Right atrium auricular region (tissue), 2 donors: Measurements from ENCODE around the gene FBXO31. TPM values are rescaled to one million over a fixed set of nuclear protein-coding genes. Genes with fewer than 3 reads are reported as not detected.
"Not testable (repeated sequence)": the region's sequence is repeated elsewhere in the genome, so short reads cannot be mapped to it uniquely, and the experiment has no call there.

ENCODE experiments used
- DNase-seq: peaks from one replicate; pipeline ENCODE4 v3.0.0-alpha.2; 2019; ENCODE audit warnings: low spot score
- H3K27ac ChIP-seq, 2 donors: fragments of 200-600 bp; sonication (generic); 1 replicate in 1 of 2; 2 replicates in 1 of 2; pipeline ENCODE4 v1.5.1; 2016 to 2019
- H3K27me3 ChIP-seq, 2 donors: fragments of 200-600 bp; sonication (generic); one replicate each; pipeline versions ENCODE4 v1.5.1 to v1.6.0; 2017 to 2019
- H3K36me3 ChIP-seq: fragments of 200-600 bp; sonication (generic); one replicate; pipeline ENCODE4 v1.5.1; 2016
- H3K4me1 ChIP-seq, 2 donors: fragments of 200-600 bp; sonication (generic); one replicate each; pipeline versions ENCODE4 v1.5.1 to v1.6.0; 2017 to 2019
- H3K4me3 ChIP-seq, 2 donors: fragments of 200-600 bp; sonication (generic); 1 replicate in 1 of 2; 2 replicates in 1 of 2; pipeline ENCODE4 v1.5.1; 2017 to 2019; ENCODE audit warnings: mild to moderate bottlenecking in 1 of 2, moderate library complexity in 1 of 2
- H3K9me3 ChIP-seq, 2 donors: fragments of 200-600 bp; sonication (generic); one replicate each; pipeline ENCODE4 v1.5.1; 2019
- CTCF ChIP-seq, 2 donors: fragments of 200-600 bp; sonication (generic); IDR thresholded peaks; one replicate each; pipeline ENCODE4 v1.5.1; 2019; ENCODE audit warnings: antibody characterized with exemption in 2 of 2
- total RNA-seq, 2 donors: library from RNA; depleted of rRNA; stranded (reverse); fragments of >200 nt; gene quantifications; one replicate each; pipeline ENCODE4 v1.1.0, GENCODE V29; 2016

FBXO31 gene
- total RNA-seq, 2 donors from 2014 or later, result 39.3 to 53.1 TPM

GRCh38 chr16:87342978-87343752 lies 40.4 kb downstream of the FBXO31 start:
- TF ChIP-seq CTCF (IDR thresholded peaks at IDR 0.05), result no peak
- no peaks in the 10 kb centered on the region for H3K27me3 ChIP-seq
- no peak overlapping the region for H3K27ac ChIP-seq
- DNase-seq, result no peak
- H3K4me1 ChIP-seq, result peaks cover 0 to 23% of the 10 kb centered on the region in 2 donors
- H3K9me3 ChIP-seq, result no peaks in the 10 kb centered on the region
- H3K36me3 ChIP-seq, result peaks cover 70% of the 10 kb centered on the region
- H3K4me3 ChIP-seq, result no peak overlapping the region

DNA sequence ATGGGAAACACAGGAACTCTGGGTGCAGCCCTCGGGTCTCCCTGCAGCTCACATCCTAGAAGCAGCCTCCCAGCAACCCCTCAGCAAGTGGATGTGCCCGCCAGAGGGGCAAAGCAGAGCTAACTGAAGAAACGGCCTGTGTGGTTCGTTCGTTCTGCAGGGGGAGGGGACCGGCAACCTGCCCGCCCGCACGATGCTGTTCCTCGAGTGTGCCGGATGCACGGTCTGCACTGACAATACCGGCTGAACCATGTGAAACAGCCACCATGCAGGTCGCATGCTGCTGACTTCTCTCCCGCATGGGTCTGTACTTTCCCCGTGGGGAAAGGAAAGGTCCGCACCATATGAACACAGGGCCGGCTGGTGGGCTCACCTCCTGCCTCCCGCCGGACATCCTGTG lies 41.1 kb downstream of the FBXO31 start:
- Histone ChIP-seq H3K36me3 (peaks cover 70% of the 10 kb centered on the region), H3K4me3 (no peak overlapping the region), H3K27me3 (no peaks in the 10 kb centered on the region), H3K9me3 (no peaks in the 10 kb centered on the region), H3K4me1 (peaks cover 0 to 23% of the 10 kb centered on the region in 2 donors), H3K27ac (no peak overlapping the region)
- DNase-seq, result no peak
- no peak for TF ChIP-seq CTCF (IDR thresholded peaks at IDR 0.05)

- peaks cover 68% of the 10 kb centered on the region for H3K36me3 ChIP-seq
- DNase-seq, result no peak
- no peak overlapping the region for H3K4me3 ChIP-seq
- peaks cover 0 to 15% of the 10 kb centered on the region in 2 donors for H3K4me1 ChIP-seq
- no peak for TF ChIP-seq CTCF (IDR thresholded peaks at IDR 0.05)
- H3K27ac ChIP-seq, result no peak overlapping the region
- H3K27me3 ChIP-seq, result no peaks in the 10 kb centered on the region
- H3K9me3 ChIP-seq, result no peaks in the 10 kb centered on the region
These were observed 43.4 kb downstream of the FBXO31 start for GRCh38 chr16:87340198-87340597.

DNA sequence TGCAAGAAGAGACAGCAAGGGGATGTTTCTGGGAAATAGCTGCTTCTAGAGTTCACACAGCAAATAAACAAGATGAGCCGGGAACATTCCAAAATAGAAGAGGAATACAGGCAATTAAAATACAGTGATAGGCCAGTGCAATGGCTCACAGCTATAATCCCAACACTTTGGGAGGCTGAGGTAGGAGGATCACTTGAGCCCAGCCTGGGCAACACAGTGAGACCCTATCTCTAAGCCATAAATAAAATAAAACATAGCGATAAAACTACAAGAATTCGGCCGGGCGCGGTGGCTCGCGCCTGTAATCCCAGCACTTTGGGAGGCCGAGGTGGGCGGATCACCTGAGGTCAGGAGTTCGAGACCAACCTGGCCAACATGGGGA lies 43.9 kb downstream of the FBXO31 start:
- not testable (repeated sequence) for H3K9me3 ChIP-seq, H3K27ac ChIP-seq, H3K27me3 ChIP-seq, DNase-seq, H3K4me3 ChIP-seq
- Histone ChIP-seq H3K36me3 (peaks cover 73% of the 10 kb centered on the region), H3K4me1 (peaks cover 0 to 10% of the 10 kb centered on the region in 2 donors)

GRCh38 chr16:87339086-87339723 lies 44.4 kb downstream of the FBXO31 start:
- no peak for TF ChIP-seq CTCF (IDR thresholded peaks at IDR 0.05)
- no peak overlapping the region for H3K4me3 ChIP-seq
- no peaks in the 10 kb centered on the region for H3K9me3 ChIP-seq
- no peak for DNase-seq
- H3K27ac ChIP-seq, result no peak overlapping the region
- H3K4me1 ChIP-seq, result peaks cover 0 to 5% of the 10 kb centered on the region in 2 donors
- no peaks in the 10 kb centered on the region for H3K27me3 ChIP-seq
- H3K36me3 ChIP-seq, result peaks cover 78% of the 10 kb centered on the region

GRCh38 chr16:87338155-87338765 lies 45.3 kb downstream of the FBXO31 start:
- DNase-seq, result no peak
- no peaks in the 10 kb centered on the region for H3K9me3 ChIP-seq
- no peak overlapping the region for H3K4me3 ChIP-seq
- no peaks in the 10 kb centered on the region for H3K4me1 ChIP-seq
- H3K36me3 ChIP-seq, result peaks cover 80% of the 10 kb centered on the region
- TF ChIP-seq CTCF (IDR thresholded peaks at IDR 0.05), result no peak
- no peaks in the 10 kb centered on the region for H3K27me3 ChIP-seq
- no peak overlapping the region for H3K27ac ChIP-seq
